Measurements from ENCODE around the gene TRIM7.
A peak's percentile ranks its signal among the peaks of the same experiment; 100 is the strongest.
"Not testable (repeated sequence)": the region's sequence is repeated elsewhere in the genome, so short reads cannot be mapped to it uniquely, and the experiment has no call there.

Gene TRIM7

GRCh38 chr5:181170996-181171395, 34.0 kb downstream of the TRIM7 start:
- H3K4me1 ChIP-seq (ENCODE audit: control insufficient read depth, insufficient read depth, low read length), result peaks cover 3% of the 10 kb centered on the region
- H3K36me3 ChIP-seq (ENCODE audit: control insufficient read depth, insufficient read depth, low read length), result no peaks in the 10 kb centered on the region
- H3K27ac ChIP-seq (ENCODE audit: insufficient read depth, low read depth, low read length, poor library complexity, severe bottlenecking), result no peak overlapping the region
- no peak overlapping the region for H3K4me3 ChIP-seq (ENCODE audit: insufficient read depth, low read depth, low read length)
- H3K27me3 ChIP-seq (ENCODE audit: control insufficient read depth, insufficient read depth, low read length, poor library complexity, severe bottlenecking), result peaks cover 84% of the 10 kb centered on the region
- 71 to 76% methylated on average over 6 of the region's 6 CpGs for WGBS, 2 experiments
- no peaks in the 10 kb centered on the region for H3K9me3 ChIP-seq (ENCODE audit: control insufficient read depth, low read length)

- Histone ChIP-seq H3K36me3 (ENCODE audit: control insufficient read depth, insufficient read depth, low read length) (no peaks in the 10 kb centered on the region), H3K4me1 (ENCODE audit: control insufficient read depth, insufficient read depth, low read length) (peaks cover 3% of the 10 kb centered on the region), H3K27ac (ENCODE audit: insufficient read depth, low read depth, low read length, poor library complexity, severe bottlenecking) (no peak overlapping the region), H3K4me3 (ENCODE audit: insufficient read depth, low read depth, low read length) (peak overlapping the region; percentile 40), H3K27me3 (ENCODE audit: control insufficient read depth, insufficient read depth, low read length, poor library complexity, severe bottlenecking) (peaks cover 81% of the 10 kb centered on the region), H3K9me3 (ENCODE audit: control insufficient read depth, low read length) (no peaks in the 10 kb centered on the region)
- WGBS, 2 experiments, result 9% methylated on average over 33 of the region's 33 CpGs
These were observed 34.7 kb downstream of the TRIM7 start for GRCh38 chr5:181170237-181170825.

- WGBS, 2 experiments, result 1% methylated on average over 47 of the region's 50 CpGs
- H3K27ac ChIP-seq (ENCODE audit: insufficient read depth, low read depth, low read length, poor library complexity, severe bottlenecking); H3K36me3 ChIP-seq (ENCODE audit: control insufficient read depth, insufficient read depth, low read length); H3K9me3 ChIP-seq (ENCODE audit: control insufficient read depth, low read length); H3K4me1 ChIP-seq (ENCODE audit: control insufficient read depth, insufficient read depth, low read length): not testable (repeated sequence)
- Histone ChIP-seq H3K27me3 (ENCODE audit: control insufficient read depth, insufficient read depth, low read length, poor library complexity, severe bottlenecking) (peaks cover 79% of the 10 kb centered on the region), H3K4me3 (ENCODE audit: insufficient read depth, low read depth, low read length) (peak overlapping the region; percentile 40)
These were observed 35.3 kb downstream of the TRIM7 start for GRCh38 chr5:181169459-181170236.

GRCh38 chr5:181168595-181169118, 36.3 kb downstream of the TRIM7 start:
- Histone ChIP-seq H3K27ac (ENCODE audit: insufficient read depth, low read depth, low read length, poor library complexity, severe bottlenecking) (no peak overlapping the region), H3K36me3 (ENCODE audit: control insufficient read depth, insufficient read depth, low read length) (no peaks in the 10 kb centered on the region), H3K27me3 (ENCODE audit: control insufficient read depth, insufficient read depth, low read length, poor library complexity, severe bottlenecking) (peaks cover 71% of the 10 kb centered on the region), H3K4me1 (ENCODE audit: control insufficient read depth, insufficient read depth, low read length) (peaks cover 3% of the 10 kb centered on the region), H3K4me3 (ENCODE audit: insufficient read depth, low read depth, low read length) (no peak overlapping the region), H3K9me3 (ENCODE audit: control insufficient read depth, low read length) (no peaks in the 10 kb centered on the region)
- WGBS, 2 experiments, result 25 to 26% methylated on average over 14 of the region's 14 CpGs

GRCh38 chr5:181167814-181168488, 37.0 kb downstream of the TRIM7 start:
- Histone ChIP-seq H3K9me3 (ENCODE audit: control insufficient read depth, low read length) (no peaks in the 10 kb centered on the region), H3K27me3 (ENCODE audit: control insufficient read depth, insufficient read depth, low read length, poor library complexity, severe bottlenecking) (peaks cover 64% of the 10 kb centered on the region), H3K4me1 (ENCODE audit: control insufficient read depth, insufficient read depth, low read length) (peaks cover 3% of the 10 kb centered on the region), H3K4me3 (ENCODE audit: insufficient read depth, low read depth, low read length) (no peak overlapping the region), H3K36me3 (ENCODE audit: control insufficient read depth, insufficient read depth, low read length) (no peaks in the 10 kb centered on the region), H3K27ac (ENCODE audit: insufficient read depth, low read depth, low read length, poor library complexity, severe bottlenecking) (no peak overlapping the region)
- WGBS, 2 experiments, result 12 to 22% methylated on average over 10 to 11 of the region's 11 CpGs

- peaks cover 59% of the 10 kb centered on the region for H3K27me3 ChIP-seq (ENCODE audit: control insufficient read depth, insufficient read depth, low read length, poor library complexity, severe bottlenecking)
- no peaks in the 10 kb centered on the region for H3K9me3 ChIP-seq (ENCODE audit: control insufficient read depth, low read length)
- no peak overlapping the region for H3K4me3 ChIP-seq (ENCODE audit: insufficient read depth, low read depth, low read length)
- peaks cover 3% of the 10 kb centered on the region for H3K4me1 ChIP-seq (ENCODE audit: control insufficient read depth, insufficient read depth, low read length)
- WGBS, 2 experiments, result 75 to 100% methylated on average over 4 to 5 of the region's 6 CpGs
- no peak overlapping the region for H3K27ac ChIP-seq (ENCODE audit: insufficient read depth, low read depth, low read length, poor library complexity, severe bottlenecking)
- no peaks in the 10 kb centered on the region for H3K36me3 ChIP-seq (ENCODE audit: control insufficient read depth, insufficient read depth, low read length)
These were observed 37.9 kb downstream of the TRIM7 start for GRCh38 chr5:181166812-181167733.

- WGBS, 2 experiments, result 63 to 67% methylated on average over 50 of the region's 52 CpGs
- Histone ChIP-seq H3K9me3 (ENCODE audit: control insufficient read depth, low read length) (no peaks in the 10 kb centered on the region), H3K4me1 (ENCODE audit: control insufficient read depth, insufficient read depth, low read length) (no peaks in the 10 kb centered on the region), H3K27me3 (ENCODE audit: control insufficient read depth, insufficient read depth, low read length, poor library complexity, severe bottlenecking) (peaks cover 31% of the 10 kb centered on the region), H3K36me3 (ENCODE audit: control insufficient read depth, insufficient read depth, low read length) (no peaks in the 10 kb centered on the region), H3K27ac (ENCODE audit: insufficient read depth, low read depth, low read length, poor library complexity, severe bottlenecking) (no peak overlapping the region), H3K4me3 (ENCODE audit: insufficient read depth, low read depth, low read length) (no peak overlapping the region)
These were observed 40.7 kb downstream of the TRIM7 start for GRCh38 chr5:181164076-181164952.

GRCh38 chr5:181163487-181164075, 41.4 kb downstream of the TRIM7 start:
- Histone ChIP-seq H3K4me3 (ENCODE audit: insufficient read depth, low read depth, low read length) (peak overlapping the region; percentile 8), H3K36me3 (ENCODE audit: control insufficient read depth, insufficient read depth, low read length) (no peaks in the 10 kb centered on the region)
- 31 to 40% methylated on average over 13 to 14 of the region's 16 CpGs for WGBS, 2 experiments

More at GRCh38 chr5:181163487-181164075, 41.4 kb downstream of the TRIM7 start:
- H3K4me1 ChIP-seq (ENCODE audit: control insufficient read depth, insufficient read depth, low read length), result no peaks in the 10 kb centered on the region
- peaks cover 24% of the 10 kb centered on the region for H3K27me3 ChIP-seq (ENCODE audit: control insufficient read depth, insufficient read depth, low read length, poor library complexity, severe bottlenecking)
- no peak overlapping the region for H3K27ac ChIP-seq (ENCODE audit: insufficient read depth, low read depth, low read length, poor library complexity, severe bottlenecking)
- H3K9me3 ChIP-seq (ENCODE audit: control insufficient read depth, low read length), result no peaks in the 10 kb centered on the region
